HCT116 (cell line): ENCODE measurements around the gene GPX4. TPM values are rescaled to one million over a fixed set of nuclear protein-coding genes. Genes with fewer than 3 reads are reported as not detected.

ENCODE experiments used
- ATAC-seq: fragments of 200-7000 bp; cut with Tn5 transposase; 2 replicates; pipeline ENCODE4 v1.9.1; 2020; ENCODE audit warnings: mild to moderate bottlenecking, moderate library complexity
- BruUV-seq: library from RNA; stranded (reverse); fragments of 400-500 nt; replicated peaks from 2 replicates; lab custom pipeline; 2021; lab: Mats Ljungman, UMichigan
- CTCF ChIA-PET: fragments of 300-600 bp; sonication (Branson Sonifier 250); formaldehyde crosslinking; loops from one replicate; lab custom pipeline; 2021; ENCODE audit warnings: antibody characterized with exemption; lab: Charles Lee
- POLR2A ChIA-PET: fragments of 300-600, 350-600 bp; sonication (Branson Sonifier 250); formaldehyde crosslinking; loops from one replicate; lab custom pipeline; 2021; ENCODE audit warnings: antibody characterized with exemption; lab: Charles Lee
- RAD21 ChIA-PET, 2 experiments: fragments of 300-600 bp; sonication (Branson Sonifier 250); formaldehyde crosslinking; loops; one replicate each; lab custom pipeline; 2023; ENCODE audit warnings: low total read pairs in 2 of 2; ENCODE audit not compliant: uncharacterized antibody in 2 of 2, unreplicated experiment in 2 of 2, low non-redundant PET in 1 of 2; lab: Charles Lee
- DNase-seq: peaks from one replicate; pipeline ENCODE4 v3.0.0-alpha.2; 2010; ENCODE audit warnings: low read depth, low spot score
- H2AFZ ChIP-seq: fragments of 200-600 bp; shearing (Covaris generic), sonication (generic); 2 replicates; pipeline ENCODE4 v1.6.1; 2017; ENCODE audit warnings: low read depth, mixed run types, mixed read lengths, antibody characterized with exemption, low read length; ENCODE audit not compliant: poor library complexity, severe bottlenecking
- H3K27ac ChIP-seq: 2 replicates; pipeline ENCODE4 v1.5.1; 2012; ENCODE audit warnings: low read depth, low read length
- H3K27me3 ChIP-seq: fragments of 200-600 bp; sonication (generic); 2 replicates; pipeline ENCODE4 v1.6.1; 2016; ENCODE audit warnings: mixed run types, low read length, mixed read lengths; ENCODE audit not compliant: insufficient read depth
- H3K36me3 ChIP-seq, 2 experiments: fragments of 200-500 bp in 1 of 2; fragments of 200-600 bp in 1 of 2; sonication (Bioruptor generic) in 1 of 2; sonication (generic) in 1 of 2; 2 replicates each; pipeline versions ENCODE4 v1.5.1 to v1.6.1; 2014 to 2016; ENCODE audit warnings: low read length in 2 of 2, inconsistent platforms in 1 of 2, mixed read lengths in 1 of 2, mixed run types in 1 of 2; ENCODE audit not compliant: insufficient read depth in 2 of 2, control insufficient read depth in 1 of 2
- H3K4me1 ChIP-seq, 2 experiments: fragments of 200-600 bp in 1 of 2; sonication (generic) in 1 of 2; 2 replicates each; pipeline versions ENCODE4 v1.5.1 to v1.6.1; 2012 to 2017; ENCODE audit warnings: low read length in 2 of 2, inconsistent platforms in 1 of 2, mild to moderate bottlenecking in 1 of 2, mixed read lengths in 1 of 2, mixed run types in 1 of 2, moderate library complexity in 1 of 2; ENCODE audit not compliant: insufficient read depth in 2 of 2, control insufficient read depth in 1 of 2
- H3K4me2 ChIP-seq: fragments of 200-600 bp; sonication (generic); 2 replicates; pipeline ENCODE4 v1.6.1; 2017; ENCODE audit warnings: mixed run types, low read length, mixed read lengths
- H3K4me3 ChIP-seq, 2 experiments: fragments of 200-600 bp in 1 of 2; sonication (generic) in 1 of 2; replicated peaks in 1 of 2; 2 replicates each; pipeline ENCODE4 v1.5.1; 2011 to 2016; ENCODE audit warnings: low read length in 2 of 2, control low read depth in 1 of 2, low read depth in 1 of 2, mild to moderate bottlenecking in 1 of 2, mixed read lengths in 1 of 2, mixed run types in 1 of 2
- H3K79me2 ChIP-seq: fragments of 200-600 bp; sonication (generic); 2 replicates; pipeline ENCODE4 v1.6.1; 2017; ENCODE audit warnings: mild to moderate bottlenecking, mixed run types, low read length, moderate library complexity, mixed read lengths; ENCODE audit not compliant: insufficient read depth
- H3K9ac ChIP-seq: fragments of 200-600 bp; sonication (generic); 2 replicates; pipeline ENCODE4 v1.6.1; 2016; ENCODE audit warnings: low read length, mixed read lengths
- H3K9me2 ChIP-seq: fragments of 200-600 bp; sonication (generic), shearing (Covaris generic); 2 replicates; pipeline ENCODE4 v1.6.1; 2017; ENCODE audit warnings: mixed run types, mild to moderate bottlenecking, moderate library complexity; ENCODE audit not compliant: insufficient read depth
- H3K9me3 ChIP-seq, 2 experiments: fragments of 200-500 bp in 1 of 2; fragments of 200-600 bp in 1 of 2; sonication (Bioruptor generic) in 1 of 2; sonication (generic) in 1 of 2; 2 replicates each; pipeline ENCODE4 v1.6.1; 2014 to 2017; ENCODE audit warnings: low read length in 2 of 2, mixed read lengths in 2 of 2, inconsistent platforms in 1 of 2, low read depth in 1 of 2, mild to moderate bottlenecking in 1 of 2, mixed run types in 1 of 2, moderate library complexity in 1 of 2; ENCODE audit not compliant: control insufficient read depth in 1 of 2, insufficient read depth in 1 of 2
- H4K20me1 ChIP-seq: fragments of 200-600 bp; sonication (generic), shearing (Covaris generic); 2 replicates; pipeline ENCODE4 v1.6.1; 2017; ENCODE audit warnings: mixed run types, mild to moderate bottlenecking, moderate library complexity; ENCODE audit not compliant: insufficient read depth
- CBX3 ChIP-seq: IDR thresholded peaks from 2 replicates; pipeline ENCODE4 v1.6.1; 2012; ENCODE audit warnings: low read depth
- CEBPB ChIP-seq: IDR thresholded peaks from 2 replicates; pipeline ENCODE4 v1.6.1; 2012; ENCODE audit warnings: low read depth
- CTCF ChIP-seq, 3 experiments: fragments of 200-600 bp in 1 of 3; sonication (generic) in 1 of 3; IDR thresholded peaks in 2 of 3; conservative IDR thresholded peaks in 1 of 3; 2 replicates each; pipeline ENCODE4 v1.5.1; 2012 to 2017; ENCODE audit warnings: low read depth in 2 of 3, low read length in 2 of 3, antibody characterized with exemption in 1 of 3, borderline replicate concordance in 1 of 3, control low read depth in 1 of 3, mild to moderate bottlenecking in 1 of 3, mixed read lengths in 1 of 3, mixed run types in 1 of 3, moderate library complexity in 1 of 3; ENCODE audit not compliant: insufficient read depth in 1 of 3
- EGR1 ChIP-seq: IDR thresholded peaks from 2 replicates; pipeline ENCODE4 v1.6.1; 2012; ENCODE audit warnings: low read depth
- ELF1 ChIP-seq: IDR thresholded peaks from 2 replicates; pipeline ENCODE4 v1.6.1; 2012; ENCODE audit warnings: low read depth, borderline replicate concordance
- EZH2phosphoT487 ChIP-seq: fragments of 200-600 bp; IDR thresholded peaks from 2 replicates; pipeline ENCODE4 v1.6.1; 2018; ENCODE audit warnings: antibody characterized with exemption, borderline replicate concordance
- FOSL1 ChIP-seq: IDR thresholded peaks from 2 replicates; pipeline ENCODE4 v1.6.1; 2012; ENCODE audit warnings: low read depth
- JUND ChIP-seq: IDR thresholded peaks from 2 replicates; pipeline ENCODE4 v1.6.1; 2012
- MAX ChIP-seq: IDR thresholded peaks from 2 replicates; pipeline ENCODE4 v1.6.1; 2012
- POLR2A ChIP-seq: IDR thresholded peaks from 2 replicates; pipeline ENCODE4 v1.7.0; 2011; ENCODE audit warnings: borderline replicate concordance; ENCODE audit not compliant: insufficient read depth, insufficient read length; ENCODE audit errors: extremely low read depth
- POLR2AphosphoS5 ChIP-seq: IDR thresholded peaks from 2 replicates; pipeline ENCODE4 v1.6.1; 2011; ENCODE audit warnings: mild to moderate bottlenecking, low read depth, low read length, moderate library complexity
- RAD21 ChIP-seq: IDR thresholded peaks from 2 replicates; pipeline ENCODE4 v1.6.1; 2012; ENCODE audit warnings: low read depth, mild to moderate bottlenecking
- REST ChIP-seq: IDR thresholded peaks from 2 replicates; pipeline ENCODE4 v1.6.1; 2012; ENCODE audit warnings: low read depth
- SIN3A ChIP-seq: IDR thresholded peaks from 2 replicates; pipeline ENCODE4 v1.6.1; 2012; ENCODE audit warnings: low read depth
- SP1 ChIP-seq: IDR thresholded peaks from 2 replicates; pipeline ENCODE4 v1.6.1; 2012; ENCODE audit warnings: low read depth
- SRF ChIP-seq: IDR thresholded peaks from 2 replicates; pipeline ENCODE4 v1.6.1; 2012; ENCODE audit warnings: low read depth
- YY1 ChIP-seq: IDR thresholded peaks from 2 replicates; pipeline ENCODE4 v1.6.1; 2011; ENCODE audit warnings: low read length, low read depth, moderate library complexity, mild to moderate bottlenecking; ENCODE audit not compliant: insufficient replicate concordance; ENCODE audit errors: extremely low read depth
- ZBTB33 ChIP-seq: IDR thresholded peaks from 2 replicates; pipeline ENCODE4 v1.6.1; 2011; ENCODE audit warnings: mild to moderate bottlenecking, low read length, moderate library complexity; ENCODE audit not compliant: insufficient replicate concordance; ENCODE audit errors: extremely low read depth
- ZFX ChIP-seq: fragments of 450-650 bp; IDR thresholded peaks from 2 replicates; pipeline ENCODE4 v1.6.1; 2017
- intact Hi-C: fragments of 100-400 bp; cut with micrococcal nuclease; formaldehyde crosslinking; loops from 2 replicates; pipeline ENCODE4 v1.10.0; 2022
- total RNA-seq: library from RNA; stranded (reverse); gene quantifications from one replicate; pipeline ENCODE4 v1.2.1, GENCODE V29; 2021; ENCODE audit not compliant: unreplicated experiment

GPX4 gene
- total RNA-seq, 1 experiment from 2014 or later = 481 TPM

- no peaks in the 10 kb centered on the region for H3K27me3 ChIP-seq
- H2AFZ ChIP-seq = no peak overlapping the region
- H3K4me1 ChIP-seq = peaks cover 30 to 47% of the 10 kb centered on the region in 2 experiments
- ChIA-PET POLR2A (interaction anchor here (0.6 to 1.1 kb wide), 2 partner anchors 42 to 43 kb away, joined by 3 read pairs; partner anchors contain the start of gene GPX4), RAD21 (interaction anchor here in 1 of 2 experiments (0.6 kb wide), 1 partner anchor 43 kb away, joined by 4 read pairs; no protein-coding TSS in a partner anchor), CTCF (interaction anchor here (0.6 to 0.7 kb wide), 2 partner anchors 105 to 130 kb away, joined by 3 to 6 read pairs; no protein-coding TSS in a partner anchor)
- H3K4me3 ChIP-seq = no peak overlapping the region
- H3K9me3 ChIP-seq = no peaks in the 10 kb centered on the region
- H3K27ac ChIP-seq = peak overlapping the region; percentile 40; the same call in 1 of the 2 replicates
- DNase-seq = no peak
- H3K9ac ChIP-seq = peak overlapping the region; percentile 3; the same call in 1 of the 2 replicates
- BruUV-seq = no TSS peak
- intact Hi-C loops = loop anchor here (5.0 kb wide), 1 partner anchor 40 kb away; the partner anchor contains the start of gene GPX4
- no peaks in the 10 kb centered on the region for H3K9me2 ChIP-seq
- no peaks in the 10 kb centered on the region for H4K20me1 ChIP-seq
- H3K4me2 ChIP-seq = no peak overlapping the region
- no peak for ATAC-seq
- no peaks in the 10 kb centered on the region for H3K36me3 ChIP-seq
- TF ChIP-seq YY1 (no peak), REST (no peak), POLR2A (no peak), CBX3 (no peak), EGR1 (no peak), ZBTB33 (no peak), SRF (no peak), ELF1 (no peak), RAD21 (no peak), SP1 (no peak), CEBPB (no peak), ZFX (no peak), MAX (no peak), CTCF (IDR thresholded peaks at IDR 0.05 in 2 of 3, conservative IDR thresholded peaks at IDR 0.05 in 1 of 3; ENCODE audit: borderline replicate concordance in 1 of 3, insufficient read depth in 1 of 3, low read depth in 2 of 3, low read length in 2 of 3) (no peak), JUND (no peak), POLR2AphosphoS5 (no peak), FOSL1 (no peak), SIN3A (no peak), EZH2phosphoT487 (no peak)
- H3K79me2 ChIP-seq = peaks cover 7% of the 10 kb centered on the region; the same call in 1 of the 2 replicates
Measured at GRCh38 chr19:1061987-1062386, 41.8 kb upstream of the GPX4 start.
